HG02884 (cell line): ENCODE results near the gene ABHD13.
"Not testable (repeated sequence)": the region's sequence is repeated elsewhere in the genome, so short reads cannot be mapped to it uniquely, and the experiment has no call there.

Experiments used
- ATAC-seq: cut with Tn5 transposase; IDR thresholded peaks from one replicate; pipeline ENCODE4 v1.9.1; 2021; ENCODE audit warnings: mild to moderate bottlenecking, moderate library complexity; ENCODE audit not compliant: unreplicated experiment

The ABHD13 gene

DNA sequence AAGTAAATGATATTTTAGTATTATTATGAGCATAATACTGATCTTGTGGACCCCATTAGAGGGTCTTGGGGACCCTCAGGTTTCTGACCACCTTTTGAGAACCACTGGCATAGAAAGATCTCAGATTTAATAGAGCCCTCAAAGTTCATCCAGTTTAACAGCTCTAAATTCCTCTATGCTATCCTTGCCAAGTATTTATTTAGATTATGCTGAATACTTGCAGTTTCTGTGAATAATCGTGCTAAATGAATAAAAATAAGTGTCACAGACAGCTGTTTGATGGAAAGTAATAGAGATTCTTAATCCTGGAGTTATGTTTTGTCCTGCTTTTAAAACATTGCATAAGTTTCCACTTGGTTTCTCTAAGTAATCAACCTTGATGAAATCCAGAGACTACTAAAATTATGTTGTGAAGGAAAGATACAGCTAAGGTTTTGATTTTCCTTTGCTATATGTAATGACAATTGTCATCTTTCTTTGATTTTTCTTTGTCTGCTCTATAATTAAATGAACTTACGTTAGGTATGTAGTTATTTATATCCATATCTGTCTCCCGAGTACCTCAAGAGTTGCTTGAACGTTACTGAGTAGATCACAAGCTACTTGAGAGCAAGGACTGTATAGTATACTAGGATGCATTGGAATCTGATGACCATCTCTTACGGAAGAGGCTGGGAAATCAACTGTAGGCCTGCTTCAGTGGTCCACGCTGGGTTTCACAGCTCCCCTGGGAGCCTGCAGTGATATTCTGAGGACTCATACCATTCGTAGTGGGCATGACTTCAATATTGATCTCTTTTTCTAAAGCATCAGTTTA is 5.7 kb downstream of the ABHD13 start:
- no peak for ATAC-seq

DNA sequence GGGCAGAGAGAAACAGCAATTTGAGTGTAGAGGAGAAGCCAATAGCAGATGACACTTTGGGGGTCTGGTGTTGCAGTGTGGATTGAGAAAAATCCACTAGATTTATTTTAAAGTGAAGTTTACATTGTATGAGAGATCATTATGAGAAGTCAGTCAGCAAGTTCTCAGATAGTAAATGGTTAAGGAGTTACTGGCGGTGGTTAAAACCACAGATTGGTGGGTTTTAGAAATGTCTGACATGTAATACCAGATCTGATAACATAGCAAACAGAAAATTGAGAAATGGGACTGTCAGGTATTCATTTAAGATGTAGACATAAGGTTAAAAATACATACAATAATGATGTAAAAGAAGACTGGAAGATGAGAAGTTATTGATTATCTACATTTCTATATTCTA is 7.2 kb downstream of the ABHD13 start:
- ATAC-seq: no peak

DNA sequence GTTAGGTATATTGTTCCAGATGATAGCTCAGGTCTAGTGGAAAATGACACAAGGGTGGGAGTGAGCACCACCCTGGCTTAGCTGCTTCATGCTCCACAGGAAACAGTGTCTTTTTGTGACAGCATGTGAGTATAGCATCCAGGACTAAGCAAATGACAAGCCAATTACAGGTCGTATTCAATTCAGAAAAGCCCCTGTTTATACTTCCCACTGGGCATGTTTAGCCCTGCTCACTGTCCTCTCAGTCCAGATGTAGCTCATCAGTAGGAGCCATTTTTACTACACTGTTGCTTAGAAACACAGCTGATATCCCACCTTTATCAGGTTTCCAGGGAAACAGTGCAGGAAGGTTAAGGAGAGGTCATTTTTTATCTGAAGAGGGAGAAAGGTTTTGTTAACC is 8.0 kb downstream of the ABHD13 start:
- no peak for ATAC-seq

DNA sequence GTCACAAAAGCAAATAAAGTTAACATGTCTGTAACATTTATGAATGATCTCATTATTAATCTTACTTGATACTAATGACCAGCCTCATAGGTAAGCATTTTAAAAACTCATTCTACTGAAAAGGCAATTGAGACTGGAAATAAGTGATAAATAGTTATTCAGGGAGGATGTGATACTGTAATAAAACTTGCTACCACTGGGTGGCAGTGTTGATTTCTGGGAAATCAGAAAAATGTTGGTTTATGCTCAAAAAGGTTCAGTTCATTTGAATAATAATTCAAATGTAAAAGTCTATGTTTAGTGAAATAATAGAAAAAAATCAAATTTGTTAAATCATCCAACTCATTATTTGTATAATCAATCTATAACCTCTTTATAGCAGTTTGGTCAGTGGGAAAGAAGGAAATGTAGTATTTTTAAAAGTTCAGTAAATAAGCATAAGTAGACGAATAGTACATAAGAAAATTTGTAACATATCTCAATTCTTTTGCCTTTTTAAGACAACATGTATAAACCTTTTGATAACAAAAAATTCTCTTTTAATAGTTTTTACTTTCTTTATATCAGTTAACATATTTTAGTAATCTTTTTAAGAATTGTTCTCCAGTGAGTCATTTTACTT is 9.6 kb downstream of the ABHD13 start:
- no peak for ATAC-seq

DNA sequence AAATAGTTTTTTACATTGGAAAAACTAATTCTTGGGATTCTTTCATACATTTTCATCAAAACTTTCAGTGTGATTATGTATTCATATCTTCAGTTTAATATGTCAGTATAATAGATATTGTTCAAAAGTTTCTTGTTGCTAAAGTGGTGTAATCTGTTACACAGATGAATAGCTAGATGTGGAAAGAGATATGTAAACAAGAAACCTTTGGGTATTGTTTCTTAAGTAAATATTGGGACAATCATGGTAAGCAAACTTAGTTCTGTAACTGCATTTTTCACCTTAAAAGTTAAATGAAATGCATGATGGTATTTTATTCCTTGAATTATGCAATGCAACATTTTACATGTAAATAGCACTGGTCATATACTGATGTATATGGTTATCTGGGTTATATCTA is 12.2 kb downstream of the ABHD13 start:
- no peak for ATAC-seq

DNA sequence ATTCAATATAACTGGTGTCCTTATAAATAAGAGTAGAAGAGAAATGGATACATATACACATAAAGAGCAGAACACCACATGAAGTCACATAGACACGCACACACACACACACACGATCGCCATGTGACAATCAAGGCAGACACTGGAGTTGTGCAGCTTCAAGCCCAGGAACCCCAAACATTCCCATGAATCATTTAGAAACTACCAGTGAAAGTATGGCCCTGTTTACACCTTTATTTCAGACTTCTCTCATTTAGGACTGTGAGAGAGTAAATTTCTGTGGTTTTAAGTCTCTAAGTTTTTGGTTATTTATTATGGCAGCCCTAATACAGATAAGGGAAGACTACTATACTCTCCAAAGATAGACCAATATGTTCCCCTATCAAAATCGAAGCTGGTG is 31.0 kb downstream of the ABHD13 start:
- ATAC-seq: peak; percentile 89

DNA sequence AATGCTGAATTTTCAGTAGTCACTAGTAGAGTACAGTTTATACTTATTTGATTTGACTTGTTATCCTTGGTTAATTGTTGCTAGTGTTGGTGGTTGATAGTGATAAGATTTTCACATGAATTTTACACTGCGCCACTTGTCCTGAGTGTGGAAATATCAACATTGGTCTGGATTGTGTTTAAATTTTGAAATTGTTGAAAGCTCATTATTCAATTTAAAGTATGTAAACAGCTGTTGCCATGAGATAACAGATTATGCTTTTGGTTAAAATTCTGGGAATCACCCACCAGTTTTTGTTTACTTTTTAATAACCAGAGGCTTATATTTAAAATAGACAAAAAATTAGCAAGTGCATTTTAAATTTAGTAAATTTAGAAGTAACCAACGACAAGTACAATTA is 39.1 kb downstream of the ABHD13 start:
- ATAC-seq: no peak

DNA sequence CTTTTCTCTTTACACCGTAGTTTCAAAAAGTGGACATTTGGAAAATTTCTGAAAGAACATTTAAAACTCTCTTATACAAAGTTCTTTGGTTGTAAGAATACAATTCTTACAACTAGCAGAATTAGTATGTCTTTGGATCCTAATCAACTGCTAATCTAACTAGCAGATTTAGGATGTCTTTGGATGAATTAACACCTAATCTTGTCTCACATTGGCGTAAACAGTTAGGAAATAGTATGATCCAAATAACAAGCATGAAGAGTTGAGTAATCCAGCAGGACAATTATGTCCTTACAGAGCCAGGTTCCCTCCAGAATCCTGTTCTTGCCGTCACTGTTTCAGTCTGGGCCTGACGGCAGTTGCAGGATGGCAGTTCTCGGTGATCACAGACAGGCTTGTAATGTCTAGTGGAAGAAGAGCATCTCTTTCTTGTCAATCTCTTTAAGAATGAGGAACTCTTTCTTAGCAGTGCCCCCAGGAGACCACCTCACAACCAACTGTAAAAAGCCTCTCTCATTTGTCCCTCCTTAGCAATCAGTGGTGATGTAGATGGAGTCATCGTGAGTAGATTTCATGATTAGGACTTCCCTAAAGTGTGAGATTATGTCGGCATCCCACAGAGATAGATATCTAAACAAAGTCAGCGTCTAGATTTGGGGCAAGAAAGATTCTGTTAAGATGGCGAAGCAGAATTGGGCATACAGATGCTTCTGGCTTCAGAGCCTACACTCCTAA is 45.6 kb downstream of the ABHD13 start:
- no peak for ATAC-seq

DNA sequence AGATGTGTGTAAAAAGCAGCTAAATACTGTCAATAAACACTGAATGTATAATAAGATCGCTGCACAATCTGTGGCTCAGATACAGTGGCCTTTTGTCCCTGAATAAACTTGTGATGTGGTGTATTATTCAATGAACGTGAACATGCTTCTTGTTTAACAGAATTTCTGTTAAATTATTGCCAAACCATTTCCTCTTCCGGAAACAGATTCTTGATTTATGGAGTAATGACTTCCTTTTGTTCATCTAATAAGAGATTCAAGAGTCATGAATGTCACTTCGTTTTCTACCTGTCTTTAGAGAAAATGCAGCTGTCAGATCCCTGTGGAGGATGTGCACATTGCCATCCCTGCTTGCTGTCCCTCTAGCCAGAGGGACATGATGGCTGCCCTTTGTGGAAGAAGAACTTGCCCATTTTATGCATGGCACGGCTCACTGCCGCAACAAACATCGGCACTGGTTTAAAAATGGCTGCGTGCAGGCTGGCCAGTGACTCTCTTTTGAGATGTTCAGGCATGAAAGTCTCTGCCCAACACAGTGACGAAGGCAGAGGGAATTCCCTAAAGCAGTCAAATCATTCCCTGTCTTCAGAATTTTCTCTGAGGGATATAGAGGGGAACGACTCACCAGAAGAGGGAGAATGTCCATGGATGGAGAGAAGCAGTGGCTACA is 48.3 kb downstream of the ABHD13 start:
- ATAC-seq: no peak

DNA sequence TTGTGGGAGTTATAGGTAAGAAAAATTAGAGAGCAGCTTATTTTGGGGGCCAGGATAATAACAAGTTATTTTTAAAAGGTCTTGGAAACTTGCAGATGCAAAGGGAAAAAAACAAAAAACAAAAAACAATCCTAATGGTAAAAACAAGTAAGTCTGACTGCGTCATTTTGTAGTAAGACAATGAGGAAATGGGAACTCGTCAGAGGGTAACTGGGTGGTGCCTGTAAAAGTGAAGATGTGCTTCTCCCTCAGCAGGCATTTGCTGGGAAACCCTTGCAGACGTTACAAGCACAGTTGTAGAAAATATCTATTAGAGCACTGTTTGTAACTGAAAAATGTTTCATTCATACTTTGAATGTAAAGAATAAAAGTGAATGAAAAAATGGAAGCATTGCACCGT is 49.2 kb downstream of the ABHD13 start:
- no peak for ATAC-seq

DNA sequence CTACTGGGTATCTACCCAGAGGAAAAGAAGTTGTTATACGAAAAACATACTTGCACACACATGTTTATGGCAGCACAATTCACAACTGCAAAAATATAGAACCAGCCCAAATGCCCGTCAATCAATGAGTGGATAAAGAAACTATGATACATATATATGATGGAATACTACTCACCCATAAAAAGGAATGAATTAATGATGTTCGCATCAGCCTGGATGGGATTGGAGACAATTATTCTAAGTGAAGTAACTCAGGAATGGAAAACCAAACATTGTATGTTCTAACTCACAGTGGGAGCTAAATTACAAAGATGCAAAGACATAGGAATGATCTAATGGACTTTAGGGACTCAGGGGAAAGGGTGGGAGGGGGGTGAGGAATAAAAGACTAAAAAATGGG is 49.7 kb downstream of the ABHD13 start:
- not testable (repeated sequence) for ATAC-seq

DNA sequence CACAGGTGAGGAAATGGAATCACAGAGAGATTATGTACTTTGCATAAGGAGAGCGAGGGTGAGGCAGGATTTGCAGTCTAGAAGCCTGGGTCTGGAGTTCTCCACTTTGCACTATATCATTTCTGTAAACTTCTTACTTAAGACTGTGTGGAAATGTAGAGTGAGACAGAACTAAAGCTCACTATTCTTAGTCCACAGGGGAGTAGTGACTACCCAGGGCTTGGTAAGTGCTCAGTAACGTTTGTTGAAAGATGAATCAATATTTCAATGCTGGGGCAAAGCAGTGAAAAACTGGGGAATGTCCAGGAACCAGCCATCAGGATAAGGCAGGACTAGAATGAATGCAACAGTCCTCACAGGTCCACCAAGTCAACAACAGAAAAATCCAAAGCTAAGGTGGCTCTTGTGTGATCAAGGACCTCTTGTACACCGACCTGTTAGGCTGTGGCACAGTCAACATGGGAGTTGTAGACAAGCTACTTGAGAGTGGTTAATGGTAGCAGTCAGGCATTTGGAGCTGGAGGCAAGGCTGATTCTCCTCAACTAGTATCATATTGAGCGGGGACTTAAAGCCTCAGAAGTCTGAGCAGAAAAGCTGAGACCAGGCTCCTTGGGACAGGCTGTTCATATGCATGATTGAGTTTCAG is 50.4 kb downstream of the ABHD13 start:
- peak; percentile 17 for ATAC-seq

DNA sequence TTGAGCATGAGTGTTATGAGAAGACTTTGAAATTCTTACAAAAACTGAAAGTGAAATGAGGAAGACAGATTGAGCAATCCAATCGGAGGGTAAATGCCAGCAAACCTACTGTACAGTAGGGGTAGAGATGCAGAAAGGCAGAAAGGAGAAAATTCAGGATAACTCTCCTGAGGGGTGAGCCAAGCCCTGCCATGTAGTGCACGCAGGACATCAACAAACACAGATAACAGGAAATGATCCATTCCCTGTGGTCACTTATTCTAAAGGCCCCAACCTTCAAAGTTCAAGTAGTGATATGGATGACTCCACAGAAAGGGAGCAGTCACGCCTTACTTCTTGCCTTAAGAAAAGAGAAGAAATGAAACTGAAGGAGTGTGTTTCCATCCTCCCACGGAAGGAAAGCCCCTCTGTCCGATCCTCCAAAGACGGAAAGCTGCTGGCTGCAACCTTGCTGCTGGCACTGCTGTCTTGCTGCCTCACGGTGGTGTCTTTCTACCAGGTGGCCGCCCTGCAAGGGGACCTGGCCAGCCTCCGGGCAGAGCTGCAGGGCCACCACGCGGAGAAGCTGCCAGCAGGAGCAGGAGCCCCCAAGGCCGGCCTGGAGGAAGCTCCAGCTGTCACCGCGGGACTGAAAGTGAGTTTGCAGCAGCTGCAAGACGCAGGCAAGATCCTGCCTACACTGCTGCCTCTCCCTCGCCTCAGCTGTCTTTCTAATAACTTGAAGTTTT is 51.6 kb downstream of the ABHD13 start, which contains the start of gene TNFSF13B:
TSS of gene TNFSF13B (plus strand) at position 118 of the 728 bp plus-strand sequence. CDS start at position 296, 178 bp downstream.
- peak; percentile 62 for ATAC-seq

DNA sequence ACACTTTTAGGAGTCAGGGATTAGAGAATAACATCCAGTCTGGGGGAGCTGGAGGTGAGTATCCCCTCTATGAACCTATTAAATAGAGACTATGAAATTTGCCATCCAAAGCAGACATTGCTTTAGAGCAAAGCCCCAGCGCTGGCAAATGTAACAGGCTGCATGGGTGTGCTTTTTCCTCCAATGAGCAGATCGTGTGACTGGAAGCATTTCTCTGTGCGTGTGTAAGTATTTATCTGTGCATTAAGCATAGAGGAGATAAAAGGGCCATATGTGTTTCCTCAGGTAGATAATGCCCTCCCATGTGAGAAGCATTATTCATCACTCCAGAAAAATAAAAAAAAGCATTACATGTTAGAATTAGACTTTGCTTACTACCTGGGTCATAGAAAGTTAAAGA is 52.2 kb downstream of the ABHD13 start:
- ATAC-seq: peak; percentile 14

DNA sequence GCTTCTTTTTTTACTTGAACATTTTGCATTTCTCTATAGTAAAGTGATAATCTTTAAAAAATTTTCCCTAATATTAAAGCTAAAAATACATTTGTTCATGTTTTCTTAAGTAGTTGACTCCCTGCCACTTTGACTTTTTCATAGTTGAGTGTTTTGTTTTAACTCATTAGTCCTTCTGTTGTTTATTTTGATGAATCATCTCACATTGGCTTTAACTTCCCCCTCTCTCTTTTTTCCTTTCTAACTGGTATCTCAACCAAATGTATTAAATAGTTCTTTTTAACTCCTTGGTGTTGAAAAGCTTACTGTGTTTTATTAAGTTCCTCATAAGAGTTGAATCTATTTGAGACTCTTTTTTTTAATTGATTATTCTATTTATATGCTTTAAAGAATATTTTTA is 54.1 kb downstream of the ABHD13 start:
- ATAC-seq: no peak

DNA sequence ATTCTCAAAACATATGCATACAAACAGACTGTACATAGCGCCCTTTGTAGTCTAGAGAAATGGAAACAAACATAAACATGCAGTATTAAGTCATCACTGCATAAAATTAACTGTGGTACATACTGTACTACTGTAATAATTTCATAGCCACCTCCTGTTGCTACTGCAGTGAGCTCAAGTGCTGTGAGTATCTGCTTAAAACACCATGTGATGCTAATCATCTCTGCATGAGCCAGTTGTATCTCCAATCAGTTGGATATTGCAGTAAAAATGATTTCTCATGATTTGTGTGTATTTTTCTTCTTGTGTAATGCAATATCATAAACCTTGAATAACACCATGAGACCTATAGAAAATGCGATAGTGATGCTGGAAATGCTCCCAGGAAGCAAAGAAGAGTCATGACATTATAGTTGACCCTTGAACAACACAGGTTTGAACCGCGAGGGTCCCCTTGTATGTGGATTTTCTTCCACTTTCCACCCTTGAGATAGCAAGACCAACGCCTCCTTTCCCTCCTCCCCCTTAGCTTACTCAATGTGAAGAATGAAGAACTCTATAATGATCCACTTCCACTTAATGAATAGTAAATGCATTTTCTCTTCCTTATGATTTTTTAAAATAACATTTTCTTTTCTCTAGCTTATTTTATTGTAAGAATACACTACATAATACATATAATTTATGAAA is 55.4 kb downstream of the ABHD13 start:
- ATAC-seq: no peak

DNA sequence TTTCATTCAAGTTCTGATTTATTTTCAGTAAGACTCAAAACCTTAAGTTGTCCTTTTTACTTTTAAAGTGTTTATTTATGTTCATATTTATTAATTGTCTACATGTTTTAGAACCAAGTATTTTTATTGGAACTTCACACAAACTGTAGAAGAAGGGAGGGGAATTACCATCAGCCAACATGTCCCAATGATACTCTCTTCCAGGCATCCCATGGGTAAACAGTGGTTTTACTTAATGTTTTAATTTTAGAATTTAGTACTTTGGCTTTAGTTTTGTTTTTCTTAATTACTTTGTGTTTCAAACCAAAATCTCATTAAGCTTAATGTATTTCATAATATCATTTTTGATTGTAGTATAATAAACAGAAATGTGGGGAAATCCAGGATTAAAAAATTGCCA is 56.5 kb downstream of the ABHD13 start:
- no peak for ATAC-seq

DNA sequence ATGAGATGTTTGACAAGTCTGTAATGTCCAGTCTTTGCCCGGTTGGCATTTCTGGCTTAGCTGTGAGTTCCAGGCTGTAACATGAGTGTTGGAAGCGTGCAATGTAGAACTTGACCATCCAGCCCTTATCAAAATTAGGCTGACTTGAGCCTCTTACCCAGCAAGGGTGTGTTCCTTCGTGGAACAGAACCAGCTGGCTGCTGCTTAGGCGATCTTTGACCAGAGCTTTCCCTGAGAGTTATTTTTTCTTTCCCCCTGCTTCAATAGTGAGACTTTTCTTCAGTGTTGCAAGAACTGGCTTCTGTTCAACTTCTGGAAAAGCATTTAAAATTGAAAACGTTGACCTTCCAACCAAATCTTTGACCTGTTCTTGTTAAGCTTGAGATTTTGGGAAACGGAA is 57.9 kb downstream of the ABHD13 start:
- no peak for ATAC-seq

DNA sequence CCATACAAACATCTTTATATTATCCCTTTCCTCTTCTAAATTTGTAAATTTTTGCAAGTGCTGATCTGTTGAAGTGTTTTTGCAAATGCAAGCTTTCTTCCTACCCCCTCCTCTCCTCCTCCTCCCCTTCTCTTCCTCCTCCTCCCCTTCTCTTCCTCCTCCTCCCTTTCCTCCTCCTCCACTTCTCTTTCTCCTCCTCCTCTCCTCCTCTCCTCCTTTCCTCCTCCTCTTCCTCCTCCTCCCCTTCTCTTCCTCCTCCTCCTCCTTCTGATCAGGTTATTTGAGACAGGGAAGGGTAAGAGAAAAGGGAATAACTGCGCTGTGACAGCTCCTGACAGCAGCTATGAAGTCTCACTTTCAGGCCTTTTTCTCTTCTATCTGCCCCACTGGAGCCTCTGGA is 60.3 kb downstream of the ABHD13 start:
- ATAC-seq: no peak

DNA sequence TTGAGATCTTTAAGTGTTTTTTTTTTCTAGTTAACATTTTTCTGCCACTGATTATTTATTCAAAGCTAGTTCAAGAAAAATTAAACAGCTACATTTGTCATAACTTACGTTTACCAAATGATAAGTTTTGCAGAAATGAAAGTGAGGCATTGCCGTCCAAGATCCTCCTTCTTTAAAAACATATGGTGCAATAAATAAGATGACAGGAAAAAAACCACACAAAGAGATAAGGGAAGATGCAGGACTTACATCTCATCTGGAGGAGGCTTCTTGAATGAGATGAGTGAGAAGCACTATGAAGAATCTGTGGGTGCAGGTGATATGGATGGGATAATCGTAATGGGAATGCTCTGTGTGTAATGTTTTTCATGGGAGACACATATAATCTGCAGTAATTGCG is 63.7 kb downstream of the ABHD13 start:
- no peak for ATAC-seq
